Heart right ventricle (tissue), 16 donors: ENCODE results near the gene XPR1. TPM values are rescaled to one million over a fixed set of nuclear protein-coding genes. Genes with fewer than 3 reads are reported as not detected.

Source experiments
- ATAC-seq, 8 donors: fragments of 200-7000 bp; cut with Tn5 transposase; one replicate each; pipeline ENCODE4 v1.9.1; 2020; ENCODE audit warnings: mild to moderate bottlenecking in 8 of 8, moderate library complexity in 8 of 8, moderate number of reproducible peaks in 1 of 8
- DNase-seq, 2 donors: peaks; one replicate each; pipeline ENCODE4 v3.0.0-alpha.2; 2020
- H3K27ac ChIP-seq, 10 donors: fragments of 200-600 bp; sonication (generic) in 2 of 10; one replicate each; pipeline versions ENCODE4 v1.5.0 to v1.8.0; 2020 to 2022; ENCODE audit warnings: mild to moderate bottlenecking in 3 of 10
- H3K27me3 ChIP-seq, 7 donors: fragments of 200-600 bp; one replicate each; pipeline ENCODE4 v1.8.0; 2021 to 2022; ENCODE audit warnings: mild to moderate bottlenecking in 2 of 7
- H3K36me3 ChIP-seq, 9 donors: fragments of 200-600 bp; sonication (generic) in 1 of 9; one replicate each; pipeline versions ENCODE4 v1.5.0 to v1.8.0; 2020 to 2022; ENCODE audit warnings: mild to moderate bottlenecking in 2 of 9
- H3K4me1 ChIP-seq, 9 donors: fragments of 200-600 bp; sonication (generic) in 1 of 9; one replicate each; pipeline versions ENCODE4 v1.5.0 to v1.8.0; 2020 to 2022; ENCODE audit warnings: mild to moderate bottlenecking in 4 of 9
- H3K4me3 ChIP-seq, 10 donors: fragments of 200-600 bp; sonication (generic) in 2 of 10; one replicate each; pipeline versions ENCODE4 v1.5.0 to v1.8.0; 2020 to 2022; ENCODE audit warnings: mild to moderate bottlenecking in 7 of 10, moderate library complexity in 2 of 10
- H3K9me3 ChIP-seq, 11 donors: fragments of 200-600 bp in 10 of 11; sonication (generic) in 2 of 11; one replicate each; pipeline versions ENCODE4 v1.5.0 to v1.8.0; 2013 to 2022; ENCODE audit warnings: mild to moderate bottlenecking in 2 of 11, control low read depth in 1 of 11, moderate library complexity in 1 of 11
- CTCF ChIP-seq, 9 donors: fragments of 200-600 bp; sonication (generic) in 2 of 9; IDR thresholded peaks; one replicate each; pipeline versions ENCODE4 v1.5.0 to v1.8.0; 2021 to 2022; ENCODE audit warnings: antibody characterized with exemption in 9 of 9, mild to moderate bottlenecking in 5 of 9, moderate library complexity in 1 of 9
- WGBS, 2 donors: extraction: QIAGEN DNeasy Blood & Tissue Kit; methylation state at CpG; one replicate each; pipeline ENCODE4 v1.1.7; 2013; ENCODE audit warnings: inconsistent platforms in 1 of 2; 5-methylcytosine and 5-hydroxymethylcytosine counted together
- intact Hi-C, 10 donors: fragments of 100-400 bp; cut with DNase I; formaldehyde crosslinking; loops; one replicate each; pipeline versions ENCODE4 v1.11.1 to v1.14.2; 2022
- polyA plus RNA-seq, 2 donors: library from polyadenylated mRNA; stranded (reverse); fragments of 200-250 nt; gene quantifications; one replicate each; pipeline ENCODE4 v1.2.3, GENCODE V29; 2013
- total RNA-seq, 10 donors: library from RNA; stranded (reverse); fragmentation: NEBNext Ultra II Directional in 3 of 10; extraction: Animal tissue kit (Norgen Biotek cat#: 25700) in 3 of 10; gene quantifications; one replicate each; pipeline versions ENCODE4 v1.2.1 to v1.2.4, GENCODE V29; 2021 to 2023
- donor health status: Arrhythmogenic right ventricular cardiomyopathy.
- donor health status: ischemic (EF 13 %, LVEDD 7.1; RV severe dilation, severe dysfunction).
- donor health status: healthy with polysubstance abuse.
- donor health status: DM: no; HTN: yes; CAD: no.
- donor health status: DM: no; HTN: no; CAD: no.
- donor health status: ischemic (EF 25% LVEDD 6.9; RV normal size, moderate dysfunction).
- donor health status: ischemic (EF 25% LVEDD 5.7; RV mildly dilated, moderate dysfunction).
- donor health status: healthy.
- donor health status: DM: yes; HTN: yes; CAD: no.
- donor health status: Ischemic cardiomyopathy.
- donor health status: ischemic (EF 35%, LVEDD 5.7; RV mildly dilated, moderate dysfunction).
- donor health status: nonischemic (EF 11% LVEDD 7.7; RV severe dilation, severe dysfunction).
- donor health status: DM: yes; HTN: yes; CAD: no.
- donor health status: PGD.
- donor health status: ischemic (EF 29% LVEDD 5.4; RV normal size, mild dysfunction).
- donor health status: nonischemic (EF 23%, LVEDD 6.1; RV moderate dilation, normal function).

XPR1 gene
- total and polyA plus RNA-seq, 12 donors = 18.3 to 142 (median 70.0) TPM

GRCh38 chr1:180791806-180792205 lies 160.0 kb downstream of the XPR1 start:
- H3K36me3 ChIP-seq = peaks cover 0 to 27% (median 0%) of the 10 kb centered on the region in 9 donors
- intact Hi-C loops = no loop called here
- DNase-seq (no peak), ATAC-seq (no peak)
- H3K27me3 ChIP-seq = no peaks in the 10 kb centered on the region
- no peak overlapping the region for H3K27ac ChIP-seq
- H3K4me3 ChIP-seq = no peak overlapping the region
- peaks cover 0 to 48% (median 17%) of the 10 kb centered on the region in 9 donors for H3K4me1 ChIP-seq
- WGBS, 2 donors = 59 to 70% methylated on average over 3 of the region's 3 CpGs
- TF ChIP-seq CTCF (IDR thresholded peaks at IDR 0.05) = no peak
- H3K9me3 ChIP-seq = no peaks in the 10 kb centered on the region

- no peak for DNase-seq
- no peak for TF ChIP-seq CTCF (IDR thresholded peaks at IDR 0.05)
- H3K27me3 ChIP-seq = no peaks in the 10 kb centered on the region
- 63 to 66% methylated on average over 2 of the region's 2 CpGs for WGBS, 2 donors
- peaks cover 0 to 51% (median 17%) of the 10 kb centered on the region in 9 donors for H3K4me1 ChIP-seq
- H3K4me3 ChIP-seq = no peak overlapping the region
- H3K27ac ChIP-seq = no peak overlapping the region
- H3K36me3 ChIP-seq = peaks cover 0 to 18% (median 0%) of the 10 kb centered on the region in 9 donors
- no peaks in the 10 kb centered on the region for H3K9me3 ChIP-seq
- intact Hi-C loops = no loop called here
- no peak for ATAC-seq
Observed at GRCh38 chr1:180793451-180793850, 161.6 kb downstream of the XPR1 start.

GRCh38 chr1:180796897-180797640 lies 165.2 kb downstream of the XPR1 start:
- Histone ChIP-seq H3K9me3 (no peaks in the 10 kb centered on the region), H3K27me3 (no peaks in the 10 kb centered on the region), H3K4me1 (peaks cover 0 to 54% (median 15%) of the 10 kb centered on the region in 9 donors), H3K36me3 (no peaks in the 10 kb centered on the region), H3K4me3 (no peak overlapping the region), H3K27ac (no peak overlapping the region)
- TF ChIP-seq CTCF (IDR thresholded peaks at IDR 0.05) = no peak
- WGBS, 2 donors = 16 to 18% methylated on average over 1 of the region's 1 CpG
- DNase-seq (no peak), ATAC-seq (no peak)
- intact Hi-C loops = no loop called here

GRCh38 chr1:180800945-180801344 lies 169.1 kb downstream of the XPR1 start:
- peaks cover 0 to 15% (median 5%) of the 10 kb centered on the region in 9 donors for H3K36me3 ChIP-seq
- H3K27ac ChIP-seq = no peak overlapping the region
- no peak overlapping the region for H3K4me3 ChIP-seq
- peaks cover 0 to 32% (median 3%) of the 10 kb centered on the region in 9 donors for H3K4me1 ChIP-seq
- 62 to 71% methylated on average over 1 of the region's 1 CpG for WGBS, 2 donors
- no peak for DNase-seq
- TF ChIP-seq CTCF (IDR thresholded peaks at IDR 0.05) = no peak
- intact Hi-C loops = no loop called here
- H3K9me3 ChIP-seq = no peaks in the 10 kb centered on the region
- no peak for ATAC-seq
- H3K27me3 ChIP-seq = no peaks in the 10 kb centered on the region
